Calu3 (cell line): Measurements from ENCODE around the gene ANKRD42. TPM values are rescaled to one million over a fixed set of nuclear protein-coding genes. Genes with fewer than 3 reads are reported as not detected.

Experiments
- BruUV-seq: library from RNA; stranded (reverse); fragments of 400-500 nt; replicated peaks from 2 replicates; lab custom pipeline; 2021; lab: Mats Ljungman, UMichigan
- CTCF ChIA-PET: fragments of 300-600 bp; sonication (Branson Sonifier 250); formaldehyde crosslinking; loops from one replicate; lab custom pipeline; 2022; ENCODE audit warnings: antibody characterized with exemption; lab: Charles Lee
- DNase-seq: peaks from one replicate; pipeline ENCODE4 v3.0.0; 2022
- H3K27ac Mint-ChIP-seq: one replicate; pipeline ENCODE4 v1.8.0; 2022; ENCODE audit warnings: mixed read lengths; ENCODE audit not compliant: unreplicated experiment
- H3K27me3 Mint-ChIP-seq: one replicate; pipeline ENCODE4 v1.8.0; 2022; ENCODE audit warnings: mixed read lengths; ENCODE audit not compliant: unreplicated experiment
- H3K36me3 Mint-ChIP-seq: one replicate; pipeline ENCODE4 v1.8.0; 2022; ENCODE audit warnings: mild to moderate bottlenecking, moderate library complexity, mixed read lengths; ENCODE audit not compliant: insufficient read depth, unreplicated experiment
- H3K4me1 Mint-ChIP-seq: one replicate; pipeline ENCODE4 v1.8.0; 2022; ENCODE audit warnings: mild to moderate bottlenecking, low read depth, mixed read lengths; ENCODE audit not compliant: unreplicated experiment
- H3K4me3 Mint-ChIP-seq: one replicate; pipeline ENCODE4 v1.8.0; 2022; ENCODE audit warnings: mild to moderate bottlenecking, low read depth, moderate library complexity, mixed read lengths; ENCODE audit not compliant: unreplicated experiment
- H3K9me3 Mint-ChIP-seq: one replicate; pipeline ENCODE4 v1.8.0; 2022; ENCODE audit warnings: low read depth, mixed read lengths; ENCODE audit not compliant: unreplicated experiment
- CTCF ChIP-seq: fragments of 200-600 bp; IDR thresholded peaks from one replicate; pipeline ENCODE4 v1.8.0; 2022; ENCODE audit warnings: antibody characterized with exemption; ENCODE audit not compliant: unreplicated experiment
- intact Hi-C: fragments of 100-400 bp; cut with micrococcal nuclease; formaldehyde crosslinking; loops from one replicate; pipeline ENCODE4 v1.10.0; 2022; ENCODE audit not compliant: unreplicated experiment
- total RNA-seq: library from RNA; stranded (reverse); gene quantifications from 2 replicates; pipeline ENCODE4 v1.2.3, GENCODE V29; 2022

The ANKRD42 gene
- total RNA-seq, 1 experiment from 2014 or later = 5.2 TPM

- TF ChIP-seq CTCF = no peak
- Mint-ChIP-seq H3K4me1 (no peaks in the 10 kb centered on the region), H3K9me3 (no peaks in the 10 kb centered on the region), H3K27me3 (no peaks in the 10 kb centered on the region), H3K4me3 (no peak overlapping the region), H3K27ac (no peak overlapping the region), H3K36me3 (peaks cover 8% of the 10 kb centered on the region)
- intact Hi-C loops = loop anchor here (10.0 kb wide), 1 partner anchor 247 kb away; the partner anchor contains the start of genes DDIAS and PRCP
- DNase-seq = peak; percentile 25
- CTCF ChIA-PET = interaction anchor here (0.7 to 1.0 kb wide), 3 partner anchors 56 to 312 kb away, joined by 3 to 6 read pairs (median 3); no protein-coding TSS in a partner anchor
- no TSS peak for BruUV-seq
Observed at GRCh38 chr11:83151274-83151977, 42.1 kb upstream of the ANKRD42 start.

- Mint-ChIP-seq H3K4me1 (no peaks in the 10 kb centered on the region), H3K36me3 (peaks cover 17% of the 10 kb centered on the region), H3K27me3 (no peaks in the 10 kb centered on the region), H3K27ac (no peak overlapping the region), H3K4me3 (no peak overlapping the region), H3K9me3 (no peaks in the 10 kb centered on the region)
- no peak for DNase-seq
- intact Hi-C loops = loop anchor here (10.0 kb wide), 1 partner anchor 247 kb away; the partner anchor contains the start of genes DDIAS and PRCP
- CTCF ChIA-PET = interaction anchor here (0.7 kb wide), 1 partner anchor 60 kb away, joined by 3 read pairs; no protein-coding TSS in a partner anchor
- no TSS peak for BruUV-seq
- no peak for TF ChIP-seq CTCF
Observed at GRCh38 chr11:83152264-83152663, 41.2 kb upstream of the ANKRD42 start.

- H3K27ac Mint-ChIP-seq = no peak overlapping the region
- no peaks in the 10 kb centered on the region for H3K4me1 Mint-ChIP-seq
- no TSS peak for BruUV-seq
- intact Hi-C loops = loop anchor here (10.0 kb wide), 1 partner anchor 249 kb away; the partner anchor contains the start of genes DDIAS and PRCP
- no peaks in the 10 kb centered on the region for H3K9me3 Mint-ChIP-seq
- H3K4me3 Mint-ChIP-seq = no peak overlapping the region
- no peaks in the 10 kb centered on the region for H3K27me3 Mint-ChIP-seq
- H3K36me3 Mint-ChIP-seq = peaks cover 32% of the 10 kb centered on the region
- no peak for DNase-seq
- TF ChIP-seq CTCF = no peak
- CTCF ChIA-PET = no interaction called here
Observed at GRCh38 chr11:83153764-83154163, 39.7 kb upstream of the ANKRD42 start.

GRCh38 chr11:83156144-83156995 is 37.1 kb upstream of the ANKRD42 start:
- no TSS peak for BruUV-seq
- Mint-ChIP-seq H3K27me3 (no peaks in the 10 kb centered on the region), H3K27ac (peak overlapping the region; percentile 93), H3K4me1 (no peaks in the 10 kb centered on the region), H3K36me3 (peaks cover 55% of the 10 kb centered on the region), H3K4me3 (peak overlapping the region; percentile 96), H3K9me3 (no peaks in the 10 kb centered on the region)
- intact Hi-C loops = loop anchor here (5.0 to 10.0 kb wide), 3 partner anchors 64 to 252 kb away; partner anchors contain the start of genes DDIAS, PRCP and RAB30
- CTCF ChIA-PET = interaction anchor here (0.7 to 1.4 kb wide), 4 partner anchors 19 to 129 kb away, joined by 3 to 12 read pairs (median 3); partner anchors contain the start of gene CCDC90B
- peak; percentile 94 for DNase-seq
- TF ChIP-seq CTCF = no peak
